GM18909 (cell line): Measurements from ENCODE around the gene ATOH7.

Experiments used
- ATAC-seq: cut with Tn5 transposase; IDR thresholded peaks from one replicate; pipeline ENCODE4 v1.9.1; 2021; ENCODE audit warnings: mild to moderate bottlenecking; ENCODE audit not compliant: unreplicated experiment, poor library complexity

The ATOH7 gene

GRCh38 chr10:68185085-68185484, 46.8 kb downstream of the ATOH7 start:
- ATAC-seq: no peak

- ATAC-seq: no peak
Observed at GRCh38 chr10:68184546-68184945, 47.4 kb downstream of the ATOH7 start.
